Right kidney (tissue), 1 donor: ENCODE measurements around the gene C11orf52.

Experiments used
- DNase-seq: peaks from one replicate; pipeline ENCODE4 v3.0.0-alpha.2; 2016

C11orf52 gene

GRCh38 chr11:111937461-111937769 is 18.7 kb downstream of the C11orf52 start:
- DNase-seq = no peak

- no peak for DNase-seq
Observed at GRCh38 chr11:111937844-111938243, 19.1 kb downstream of the C11orf52 start.

DNA sequence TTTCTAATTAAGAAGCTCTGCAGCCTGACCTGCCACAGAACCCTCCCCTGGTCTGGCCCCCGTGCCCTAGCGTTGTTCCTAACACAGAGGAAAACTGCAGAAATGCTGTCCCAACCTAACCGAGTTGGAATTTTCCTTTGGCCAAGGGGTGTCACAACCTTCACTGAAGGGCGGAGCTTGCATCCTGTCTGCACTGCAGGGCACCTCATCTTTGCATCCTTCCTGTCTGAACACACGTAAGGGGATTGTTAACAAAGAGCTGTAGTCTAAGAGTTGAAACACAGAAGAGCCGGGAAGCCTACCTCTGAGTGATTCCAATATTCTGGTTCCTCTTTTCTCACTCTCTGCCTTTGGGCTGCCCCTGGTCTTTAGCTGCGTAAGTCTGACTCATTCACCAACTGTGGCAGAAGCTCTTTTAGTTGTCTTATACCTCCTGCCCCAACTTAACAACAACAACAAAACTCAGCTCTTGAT is 20.0 kb downstream of the C11orf52 start:
- DNase-seq = no peak

DNA sequence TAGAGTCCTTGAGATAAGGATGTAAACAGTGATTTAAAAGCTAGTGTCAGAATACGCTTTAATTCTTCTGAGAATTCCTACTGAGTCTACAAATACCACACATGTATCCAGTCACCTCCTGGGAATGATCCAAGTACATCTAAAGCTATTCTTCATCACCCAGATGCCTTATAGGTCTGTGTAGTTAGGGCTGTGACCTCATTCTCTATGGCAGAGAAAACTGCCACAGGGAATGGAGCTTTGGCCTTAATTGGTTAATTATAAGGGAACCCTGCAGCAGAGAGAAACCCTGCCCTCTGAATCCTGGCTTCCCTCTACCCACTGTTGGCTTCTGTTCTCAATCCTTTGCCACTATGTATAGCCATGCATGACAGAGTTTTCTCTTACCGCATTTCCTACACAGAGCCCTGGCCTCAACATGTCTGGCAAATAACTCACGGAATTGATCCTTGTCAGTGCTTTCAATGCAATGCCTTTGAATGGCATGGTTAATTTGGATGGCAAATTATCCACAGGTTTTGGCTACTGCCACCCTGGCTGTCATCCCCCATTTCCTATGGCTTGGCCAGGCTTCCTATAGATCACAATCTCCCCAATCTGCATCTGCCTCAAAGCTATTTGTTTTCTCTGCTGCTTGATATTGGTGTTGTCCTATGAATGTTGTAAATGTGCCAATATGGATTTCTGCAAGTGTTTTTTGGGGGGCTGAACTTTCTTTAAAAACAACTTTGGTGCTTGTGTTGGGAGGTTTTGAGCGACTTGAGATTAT is 21.3 kb downstream of the C11orf52 start:
- no peak for DNase-seq

DNA sequence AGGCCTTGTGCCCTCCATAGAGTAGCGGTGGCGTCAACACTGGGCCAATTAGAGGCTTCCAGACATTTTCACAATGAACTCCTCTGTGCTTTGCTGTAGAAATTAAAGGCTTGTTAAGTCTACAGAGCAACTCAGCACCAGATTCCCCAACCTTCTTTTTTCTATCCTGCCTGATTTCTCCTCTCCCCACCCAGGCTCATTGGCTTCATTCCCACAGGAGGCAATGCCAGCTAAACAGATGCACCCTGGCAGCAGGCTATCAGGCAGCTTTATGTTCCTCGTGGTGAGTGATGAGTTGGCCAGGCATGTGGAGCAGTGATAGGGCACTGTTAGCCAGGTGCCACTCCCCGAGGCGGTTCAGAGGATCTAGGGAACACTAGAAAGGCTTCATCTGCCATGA is 23.2 kb downstream of the C11orf52 start:
- DNase-seq = no peak

DNA sequence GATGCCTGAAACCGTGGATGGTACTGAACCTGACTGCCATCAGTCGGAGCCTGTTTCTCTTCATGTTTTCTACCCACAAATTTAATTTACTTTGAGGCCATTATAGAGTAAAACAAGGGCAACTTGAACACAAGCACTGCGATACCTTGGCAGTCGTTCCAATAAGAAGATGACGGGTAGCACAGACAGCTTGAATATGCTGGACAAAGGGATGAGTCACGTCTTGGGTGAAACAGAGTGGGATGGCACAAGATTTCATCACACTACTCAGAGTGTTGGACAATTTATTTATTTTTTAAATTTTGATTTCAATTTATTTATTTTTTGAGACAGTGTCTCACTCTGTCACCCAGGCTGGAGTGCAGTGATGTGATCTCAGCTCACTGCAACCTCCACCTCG is 24.1 kb downstream of the C11orf52 start:
- no peak for DNase-seq

DNA sequence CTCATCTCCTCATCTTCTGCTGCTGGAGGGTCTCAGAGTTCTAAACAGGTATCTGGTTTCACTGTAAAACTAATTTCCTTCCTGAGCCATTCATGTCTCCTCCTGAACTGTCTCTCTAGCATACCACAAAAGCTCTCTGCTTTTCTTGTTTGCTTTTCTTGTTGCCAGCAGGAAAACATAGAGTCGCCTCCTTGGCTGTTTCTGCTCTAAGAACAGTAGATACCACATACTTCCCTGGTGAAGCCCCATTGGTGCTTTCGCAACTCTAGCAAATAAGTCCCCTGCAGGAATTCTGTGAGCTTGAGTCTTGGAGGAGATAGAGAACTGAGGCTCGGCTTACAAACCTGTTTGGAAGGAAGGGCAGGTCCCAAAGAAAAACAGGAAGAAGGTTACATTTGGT is 25.4 kb downstream of the C11orf52 start:
- DNase-seq = no peak

DNA sequence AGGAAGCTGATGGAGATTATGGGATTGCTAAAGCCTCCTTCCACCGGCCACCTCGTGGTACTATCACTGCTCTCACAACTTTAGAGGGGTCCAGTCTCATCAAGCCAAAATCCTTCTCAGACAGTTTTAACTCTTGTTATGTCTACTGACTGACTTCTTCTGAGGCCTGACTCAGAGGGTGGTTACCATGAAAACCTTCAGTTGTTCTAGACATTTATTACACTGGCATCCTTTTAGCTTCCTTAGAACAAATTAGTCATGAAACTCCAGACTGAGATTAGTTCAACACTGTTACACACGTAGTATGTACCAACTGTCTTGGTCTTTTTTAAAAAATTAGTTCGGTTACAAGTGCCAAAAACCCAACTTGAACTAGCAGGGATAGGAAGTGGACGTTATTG is 25.9 kb downstream of the C11orf52 start:
- no peak for DNase-seq

GRCh38 chr11:111945198-111945597 is 26.5 kb downstream of the C11orf52 start:
- DNase-seq = no peak

DNA sequence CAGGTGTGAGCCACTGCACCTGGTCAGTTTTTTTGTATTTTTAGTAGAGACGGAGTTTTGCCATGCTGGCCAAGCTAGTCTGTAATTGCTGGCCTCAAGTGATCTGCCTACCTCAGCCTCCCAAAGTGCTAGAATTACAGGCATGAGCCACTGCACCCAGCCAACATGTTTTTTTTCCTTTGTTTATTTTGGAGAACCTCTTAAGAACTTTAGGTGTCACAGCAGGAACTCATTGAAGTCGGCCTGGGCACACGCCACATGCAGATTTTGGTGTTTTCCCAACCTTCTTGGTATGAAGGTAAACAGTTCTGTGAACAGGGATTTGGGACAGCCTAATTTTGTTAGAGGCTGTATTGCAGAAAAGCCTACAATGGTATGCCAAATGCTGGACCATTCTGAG is 27.8 kb downstream of the C11orf52 start:
- no peak for DNase-seq

GRCh38 chr11:111947143-111947542 is 28.4 kb downstream of the C11orf52 start:
- no peak for DNase-seq

GRCh38 chr11:111949519-111950426 is 31.1 kb downstream of the C11orf52 start:
- no peak for DNase-seq

GRCh38 chr11:111951565-111951964 is 32.9 kb downstream of the C11orf52 start:
- DNase-seq = no peak

DNA sequence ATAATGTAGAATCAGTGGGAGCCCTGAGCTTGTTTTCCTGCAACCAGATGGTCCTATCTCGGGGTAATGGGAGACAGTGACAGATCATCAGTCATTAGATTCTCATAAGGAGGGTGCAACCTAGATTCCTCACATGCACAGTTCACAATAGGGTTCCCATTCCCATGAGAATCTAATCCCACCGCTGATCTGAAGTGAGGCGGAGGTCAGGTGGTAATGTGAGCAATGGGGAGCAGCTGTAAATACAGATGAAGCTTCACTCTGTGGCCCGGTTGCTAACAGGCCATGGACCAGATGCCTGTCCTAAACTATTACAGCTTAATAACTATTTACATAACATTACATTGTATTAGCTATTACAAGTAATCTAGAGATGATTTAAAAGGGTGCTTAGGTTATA is 35.4 kb downstream of the C11orf52 start:
- no peak for DNase-seq

DNA sequence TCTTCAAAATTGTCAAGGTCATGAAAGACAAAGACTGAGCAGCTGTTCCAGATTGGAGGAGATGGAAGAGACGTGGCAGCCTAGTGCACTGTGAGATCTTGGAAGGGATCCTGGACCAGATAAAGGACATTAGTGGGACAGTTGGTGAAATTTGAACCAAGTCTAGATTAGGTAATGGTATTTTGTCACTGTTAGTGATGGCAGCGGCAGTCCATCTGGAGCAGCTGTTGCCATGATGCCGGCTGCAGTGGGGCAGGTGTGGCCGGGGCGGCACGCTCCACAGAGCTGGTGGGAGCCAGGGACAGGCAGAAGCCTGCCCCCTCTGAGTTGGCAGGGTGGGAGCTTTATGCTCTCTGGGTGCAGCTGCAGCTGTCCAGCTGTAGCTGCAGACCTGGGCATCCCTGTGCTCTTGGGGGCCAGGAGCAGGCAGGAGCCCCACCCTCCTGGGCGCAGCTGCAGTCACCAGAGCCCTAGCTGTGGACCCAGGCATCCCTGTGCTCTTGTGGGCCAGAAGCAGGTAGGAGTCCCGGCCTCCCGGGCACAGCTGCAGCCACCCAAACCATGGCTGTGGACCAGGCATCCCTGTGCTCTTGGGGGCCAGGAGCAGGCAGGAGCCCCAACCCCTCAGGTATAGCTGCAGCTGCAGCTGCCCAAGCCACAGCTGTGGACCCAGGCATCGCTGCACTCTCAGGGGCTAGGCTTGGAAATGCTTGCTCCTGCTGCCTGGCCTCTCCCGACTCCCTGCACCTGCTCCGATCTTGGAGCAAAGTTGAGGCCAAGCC is 39.1 kb downstream of the C11orf52 start:
- DNase-seq = no peak

- no peak for DNase-seq
Observed at GRCh38 chr11:111960916-111961315, 42.2 kb downstream of the C11orf52 start.

DNA sequence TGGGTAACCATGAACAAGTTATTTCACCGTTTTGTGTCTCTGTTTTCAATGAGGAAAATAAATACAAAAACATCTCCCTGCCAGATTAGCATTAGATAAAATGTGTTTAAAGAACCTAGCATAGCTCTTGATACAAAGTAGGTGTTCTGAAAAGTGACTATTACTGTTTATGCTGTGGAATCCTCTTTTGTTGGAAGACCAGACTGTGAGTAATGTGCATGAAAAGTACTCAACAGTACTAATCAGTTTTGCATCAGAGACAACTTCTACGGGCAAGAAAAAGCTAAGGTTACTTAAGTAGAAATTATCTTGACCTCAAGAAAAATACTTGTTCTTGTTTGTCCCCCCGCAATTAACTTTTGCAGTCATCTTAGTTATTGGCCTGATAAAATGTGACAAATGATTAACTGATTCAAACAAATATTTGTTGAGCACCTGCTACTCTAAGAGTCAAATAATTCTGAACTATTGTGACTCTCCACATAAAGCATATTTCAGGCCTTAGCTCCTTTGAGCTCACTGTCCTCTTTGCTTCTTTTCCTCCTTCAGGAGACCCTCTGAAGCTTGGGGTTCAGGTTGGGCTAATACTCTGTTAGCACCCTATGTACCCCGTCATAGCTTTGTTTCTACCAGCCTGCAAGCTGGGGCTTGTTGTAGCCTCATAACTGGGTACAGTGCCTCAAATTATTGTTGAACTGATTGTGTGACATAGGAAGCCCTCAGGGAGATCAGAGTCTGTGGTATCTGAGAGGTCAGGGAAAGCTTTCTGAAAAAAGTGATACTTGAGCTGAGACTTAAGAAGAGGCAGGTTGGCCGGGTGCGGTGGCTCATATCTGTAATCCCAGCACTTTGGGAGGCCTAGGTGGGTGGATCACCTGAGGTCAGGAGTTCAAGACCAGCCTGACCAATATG is 42.9 kb downstream of the C11orf52 start:
- no peak for DNase-seq

DNA sequence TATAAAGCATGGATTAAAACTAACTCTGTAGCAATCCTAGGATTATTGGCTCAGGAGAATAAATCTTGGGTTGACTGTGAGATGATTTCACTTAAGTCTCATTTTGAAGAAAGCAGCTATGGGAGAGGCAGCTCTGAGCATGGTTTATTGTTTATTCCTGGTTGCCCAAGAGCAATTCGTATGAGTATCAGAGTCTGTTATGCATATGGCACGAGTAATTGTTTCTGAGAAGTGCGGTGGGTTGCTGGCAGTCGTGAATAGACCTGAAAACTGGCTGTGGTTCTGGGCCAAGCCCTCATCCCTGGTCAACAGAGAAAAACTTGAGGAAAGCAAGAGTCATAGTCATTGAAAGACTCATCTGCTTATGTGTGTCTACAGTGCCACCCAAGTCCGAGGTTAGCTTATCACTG is 45.2 kb downstream of the C11orf52 start:
- DNase-seq = no peak

- DNase-seq = no peak
Observed at GRCh38 chr11:111966678-111967077, 48.0 kb downstream of the C11orf52 start.

- no peak for DNase-seq
Observed at GRCh38 chr11:111967649-111968048, 48.9 kb downstream of the C11orf52 start.

DNA sequence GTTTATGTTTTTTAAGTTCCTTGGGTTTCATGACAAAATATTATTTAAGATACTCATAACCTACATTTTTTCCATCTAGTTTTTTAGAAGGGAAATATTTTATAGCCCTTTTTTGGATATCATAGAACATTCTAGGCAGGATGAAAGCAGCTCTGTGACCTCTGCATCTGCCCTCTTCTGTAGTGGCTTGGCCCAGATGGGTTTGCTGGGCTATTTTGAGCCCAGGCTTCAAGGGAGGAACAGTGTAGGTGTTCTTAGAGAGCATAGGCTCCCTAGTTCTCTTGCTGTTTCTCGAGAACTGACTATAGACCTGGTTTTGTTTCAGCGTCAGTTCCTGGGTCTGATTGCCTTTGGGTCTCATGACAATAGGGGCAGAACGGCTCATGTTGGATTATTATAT is 50.6 kb downstream of the C11orf52 start:
- DNase-seq = no peak

- DNase-seq = no peak
Observed at GRCh38 chr11:111974446-111974845, 55.7 kb downstream of the C11orf52 start.
